GM18870 (cell line): Measurements from ENCODE around the gene SYT13.
"Not testable (repeated sequence)": the region's sequence is repeated elsewhere in the genome, so short reads cannot be mapped to it uniquely, and the experiment has no call there.

Source experiments
- ATAC-seq: cut with Tn5 transposase; IDR thresholded peaks from one replicate; pipeline ENCODE4 v1.9.1; 2021; ENCODE audit warnings: moderate library complexity; ENCODE audit not compliant: unreplicated experiment

The SYT13 gene

DNA sequence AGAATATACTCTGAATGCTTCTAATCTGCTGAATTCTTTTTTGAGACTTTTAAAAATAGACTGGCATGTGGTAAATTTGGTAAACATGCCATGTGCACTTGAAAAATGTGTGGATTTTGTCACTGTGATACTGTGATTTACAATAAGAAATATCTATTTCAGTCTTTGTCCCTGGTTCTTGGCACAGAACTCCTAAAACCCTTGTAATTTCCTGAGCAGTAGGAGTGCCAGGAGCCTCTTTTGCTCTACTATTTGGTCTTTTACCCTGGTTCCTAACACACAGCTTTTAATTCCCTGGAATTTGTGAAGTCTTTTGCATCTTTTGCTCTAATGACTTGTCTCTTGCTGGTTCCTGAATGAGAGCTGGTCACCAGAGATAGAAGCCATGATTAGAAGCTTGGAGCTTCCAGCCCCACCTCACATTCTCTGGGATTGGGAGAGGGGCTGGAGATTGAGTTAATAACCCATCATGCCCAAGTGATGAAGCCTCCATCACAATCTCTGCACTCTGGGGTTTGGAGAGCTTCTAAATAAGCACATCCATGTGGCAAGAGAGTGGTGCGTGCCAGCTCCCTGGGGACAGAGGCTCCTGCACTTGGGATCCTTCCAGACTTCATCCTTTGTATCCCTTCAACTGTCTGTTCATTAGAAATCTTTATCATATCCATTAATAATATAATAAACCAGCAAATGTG lies 27.2 kb upstream of the SYT13 start:
- no peak for ATAC-seq

DNA sequence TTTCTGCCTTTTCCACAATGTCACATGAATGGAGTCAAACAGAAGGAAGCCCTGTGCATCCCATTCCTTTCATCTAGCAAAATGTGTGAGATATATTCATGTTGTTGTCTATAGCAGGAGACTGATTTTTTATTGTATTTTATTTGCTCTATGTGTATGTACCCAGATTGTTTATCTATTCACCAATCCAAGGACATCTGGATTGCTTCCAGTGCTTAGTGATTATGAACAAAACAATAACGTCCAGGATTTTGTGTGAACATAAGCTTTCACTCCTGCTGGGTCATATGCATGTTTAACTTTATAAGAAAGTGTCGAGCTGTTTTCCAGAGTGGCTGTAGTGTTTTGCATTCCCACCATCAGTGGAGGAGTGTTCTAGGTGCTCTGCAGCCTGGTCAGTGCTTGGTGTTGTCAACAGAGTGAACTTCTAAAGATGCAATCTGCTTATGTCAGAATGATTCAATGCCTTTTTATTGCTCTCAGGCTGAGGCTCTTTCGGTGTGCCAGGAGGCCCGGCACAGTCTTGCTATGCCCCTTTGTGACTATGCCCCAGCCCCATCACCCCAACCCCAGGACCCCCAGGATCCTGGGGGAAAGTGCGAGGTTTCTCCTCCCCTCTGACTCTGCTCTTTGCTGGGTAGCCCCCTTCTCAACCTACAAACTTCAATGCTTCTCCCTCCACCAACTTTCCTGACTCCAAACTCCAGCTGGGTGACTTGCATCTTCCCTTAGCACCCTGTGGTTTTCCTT lies 19.9 kb upstream of the SYT13 start:
- ATAC-seq, result no peak

DNA sequence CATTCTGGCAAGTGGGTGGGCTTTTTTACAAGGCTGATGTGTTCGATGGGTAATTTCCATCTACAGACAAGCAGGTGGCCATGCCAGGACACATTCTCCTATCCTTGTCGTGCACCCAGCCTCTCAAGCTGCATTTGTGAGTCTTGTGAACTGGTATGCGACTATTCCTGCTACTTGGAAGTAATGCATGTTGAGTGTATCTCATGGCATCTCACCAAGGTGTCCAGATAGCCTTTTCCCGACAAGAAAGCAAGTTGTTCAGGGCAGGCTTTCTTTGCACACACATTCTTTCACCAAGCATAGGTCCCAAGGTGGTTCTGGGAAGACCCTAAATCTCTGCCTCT lies 18.8 kb upstream of the SYT13 start:
- ATAC-seq, result no peak

DNA sequence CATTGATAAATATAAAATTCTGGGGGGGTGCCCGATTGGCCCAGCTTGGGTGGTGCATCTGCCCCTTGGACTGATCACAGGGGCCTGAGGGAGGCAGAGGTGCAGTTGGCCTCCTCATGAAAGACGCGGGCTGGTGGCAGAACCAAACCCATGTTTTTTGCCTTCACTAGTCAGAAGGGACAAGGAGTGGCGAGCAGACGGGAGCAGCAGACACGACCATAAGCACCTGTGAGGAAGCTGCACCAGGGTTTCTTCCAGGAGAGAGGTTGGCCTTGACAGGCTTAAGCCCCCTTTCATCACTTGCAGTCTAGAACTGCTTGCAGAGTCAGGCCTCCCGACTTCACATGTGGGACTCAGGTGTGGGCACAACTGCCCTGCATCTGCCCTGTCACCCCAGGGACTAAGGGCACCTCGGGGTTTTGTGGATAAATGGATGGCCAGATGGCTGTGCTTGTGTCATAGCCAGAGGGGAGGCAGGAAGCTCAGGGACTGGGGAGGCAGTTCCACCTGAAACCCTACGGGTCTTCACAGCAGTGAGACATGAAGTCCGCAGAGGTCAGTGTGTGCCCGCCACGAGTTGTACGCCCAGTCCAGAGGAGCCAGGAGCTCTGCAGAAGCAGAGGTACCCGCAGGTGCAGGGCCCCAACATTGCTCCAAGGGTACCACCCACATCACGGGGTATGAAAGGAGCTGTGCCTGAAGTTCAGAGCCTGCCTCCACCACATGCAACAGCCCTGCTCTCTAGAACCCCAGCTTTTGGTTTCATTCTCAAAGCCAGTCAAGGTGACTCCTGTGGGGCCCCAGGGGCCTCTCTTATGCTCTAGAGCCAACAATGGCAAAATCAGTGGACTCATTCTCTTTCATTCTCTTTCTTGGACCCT lies 18.2 kb upstream of the SYT13 start:
- no peak for ATAC-seq

DNA sequence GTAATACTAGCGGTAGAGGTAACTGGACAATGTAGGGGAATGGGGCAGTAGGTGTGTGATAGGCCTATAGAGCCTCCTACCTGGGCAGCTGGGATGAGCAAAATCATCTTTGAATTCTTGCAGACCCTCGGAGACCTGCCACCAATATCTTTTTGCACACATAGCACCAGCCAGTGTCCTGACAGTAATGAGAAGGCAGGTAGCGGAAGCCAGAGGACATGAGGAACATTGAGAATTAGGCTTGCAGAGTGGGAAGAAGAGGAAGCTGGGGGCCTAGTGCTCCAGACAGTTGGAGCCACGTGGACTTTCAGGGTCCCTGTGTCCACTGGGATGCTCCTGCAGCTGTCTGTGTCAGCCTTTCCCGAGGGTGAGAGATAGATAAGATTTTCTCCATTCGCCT lies 17.2 kb upstream of the SYT13 start:
- no peak for ATAC-seq

DNA sequence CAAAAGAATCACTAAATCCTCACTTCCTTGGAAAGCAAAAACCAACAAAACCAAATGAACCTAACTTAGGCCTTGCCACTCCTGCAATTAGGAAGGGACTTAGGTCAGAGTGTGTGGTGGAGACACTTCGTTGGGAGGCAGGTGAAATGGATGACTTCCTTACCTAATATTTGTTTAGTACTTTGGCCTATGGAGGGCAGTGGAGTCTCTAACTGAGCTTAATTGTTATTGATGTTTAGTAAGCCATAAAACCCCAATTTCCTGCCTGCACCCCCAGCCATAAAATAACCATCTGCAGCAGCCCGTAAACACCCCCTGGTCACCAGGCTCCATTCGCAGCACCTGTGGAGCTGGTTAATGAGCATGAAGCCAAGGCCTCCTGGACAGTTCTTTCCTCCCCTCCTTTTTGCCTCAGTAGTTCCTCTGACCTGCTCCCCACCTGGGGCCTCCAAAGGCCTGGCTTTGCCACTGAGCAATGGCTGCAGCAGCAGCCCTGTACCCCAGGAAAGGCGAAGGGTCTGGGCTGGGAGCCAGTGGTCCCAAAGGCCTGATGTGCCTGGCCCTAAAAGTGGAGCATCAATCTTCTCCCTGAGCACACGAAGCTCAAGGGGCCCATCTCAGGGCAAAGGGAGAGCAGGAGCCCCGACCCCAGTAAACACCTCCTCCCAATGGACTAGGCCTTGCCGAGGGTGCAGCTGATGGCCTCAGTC lies 15.6 kb upstream of the SYT13 start:
- ATAC-seq, result no peak

DNA sequence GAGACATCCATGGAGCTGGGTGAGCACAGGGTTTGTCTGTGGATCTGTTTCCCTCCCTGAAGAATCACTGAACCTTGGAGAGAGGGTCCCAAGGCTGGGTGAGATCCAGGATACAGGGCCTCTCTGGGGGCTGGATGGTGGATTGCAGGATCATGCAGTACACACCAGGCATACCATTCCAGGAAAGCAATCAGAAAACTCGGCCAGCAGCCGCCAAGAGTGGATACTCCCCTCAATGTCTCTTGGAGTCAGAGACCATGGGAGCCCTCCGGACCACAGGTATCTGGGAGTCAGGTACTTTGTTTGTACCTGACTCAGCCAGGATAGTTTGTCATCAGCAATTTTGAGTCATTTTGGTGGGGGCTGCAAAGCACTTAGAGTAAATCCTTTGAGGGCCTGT lies 14.6 kb upstream of the SYT13 start:
- ATAC-seq, result no peak

DNA sequence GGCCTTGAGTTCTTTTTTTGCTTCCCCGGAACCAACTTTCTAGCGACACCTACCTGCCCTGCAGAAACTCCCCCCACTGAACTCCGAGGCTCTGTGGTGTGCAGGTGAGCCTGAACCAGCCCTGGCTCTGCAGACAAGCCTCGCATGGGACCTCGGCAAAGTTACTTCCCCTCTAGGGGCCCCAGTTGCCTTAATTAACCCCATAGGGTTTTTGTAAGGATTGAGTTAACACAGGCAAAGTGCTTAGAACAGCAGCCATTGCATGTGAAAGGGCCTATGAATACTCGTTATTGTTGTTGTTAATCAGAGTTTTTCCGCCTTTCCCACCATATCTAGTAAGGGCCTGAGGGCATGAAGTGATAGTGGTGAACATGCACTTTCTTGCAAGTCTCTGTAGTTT lies 12.6 kb upstream of the SYT13 start:
- no peak for ATAC-seq

DNA sequence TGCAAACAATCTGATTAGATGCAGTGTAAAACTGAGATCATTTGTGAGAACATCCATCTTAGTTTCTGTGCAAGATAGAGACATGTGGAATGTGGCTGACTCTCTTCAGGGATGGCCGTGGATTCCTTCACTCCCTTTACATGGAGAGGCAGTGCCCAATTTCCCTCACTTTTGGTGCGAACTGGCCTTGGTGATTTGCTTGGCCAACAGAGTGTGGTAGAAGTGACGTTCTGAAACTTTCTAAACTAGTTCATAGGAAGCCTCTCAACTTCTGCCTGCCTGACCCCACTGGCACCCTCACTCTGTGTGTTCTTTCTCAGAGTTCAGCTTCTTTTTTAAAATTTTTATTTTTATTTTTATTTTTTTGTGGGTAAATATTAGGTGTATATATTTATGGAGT lies 9.9 kb upstream of the SYT13 start:
- no peak for ATAC-seq

DNA sequence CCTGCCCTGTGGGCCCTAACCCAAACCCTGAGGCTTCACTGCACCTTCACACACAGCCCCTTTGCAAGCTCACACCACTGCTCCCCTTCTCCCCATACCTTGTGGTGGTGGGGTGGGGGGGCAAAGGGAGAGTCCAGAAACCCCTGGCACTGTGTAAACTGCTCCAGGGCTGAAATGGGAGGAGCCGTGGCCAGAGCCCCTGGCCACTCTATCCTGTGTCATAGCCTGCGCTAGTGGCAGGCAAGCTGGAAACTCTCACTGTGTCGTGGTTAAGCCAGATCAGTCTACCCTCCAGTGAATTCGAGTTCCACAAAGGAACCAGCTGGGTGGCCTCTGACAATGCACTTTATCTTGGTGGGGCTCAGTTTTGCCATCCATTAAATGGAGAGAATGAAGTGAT lies 8.4 kb upstream of the SYT13 start:
- no peak for ATAC-seq

DNA sequence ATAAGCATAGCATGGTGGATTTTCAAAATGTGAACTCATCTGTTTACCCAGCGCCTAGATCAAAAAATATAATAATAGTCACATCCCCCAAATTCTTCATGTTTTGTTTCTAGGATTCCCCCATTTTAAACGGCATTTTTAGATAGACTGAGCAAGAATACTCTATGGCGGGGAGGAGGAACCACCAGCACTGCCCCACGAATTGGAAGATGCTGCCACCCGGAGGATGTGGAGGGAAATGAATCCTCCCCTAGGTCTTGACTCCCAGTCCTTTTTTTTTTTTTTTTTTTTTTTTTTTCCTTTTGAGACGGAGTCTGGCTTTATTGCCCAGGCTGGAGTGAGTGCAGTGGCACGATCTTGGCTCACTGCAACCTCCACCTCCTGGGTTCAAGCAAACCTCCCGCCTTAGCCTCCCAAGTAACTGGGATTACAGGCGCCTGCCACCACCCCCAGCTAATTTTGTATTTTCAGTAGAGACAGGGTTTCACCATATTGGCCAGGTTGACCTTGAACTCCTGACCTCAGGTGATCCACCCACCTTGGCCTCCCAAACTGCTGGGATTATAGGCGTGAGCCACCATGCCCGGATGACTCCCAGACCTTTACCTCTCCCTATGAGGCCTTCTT lies 7.5 kb upstream of the SYT13 start:
- not testable (repeated sequence) for ATAC-seq

DNA sequence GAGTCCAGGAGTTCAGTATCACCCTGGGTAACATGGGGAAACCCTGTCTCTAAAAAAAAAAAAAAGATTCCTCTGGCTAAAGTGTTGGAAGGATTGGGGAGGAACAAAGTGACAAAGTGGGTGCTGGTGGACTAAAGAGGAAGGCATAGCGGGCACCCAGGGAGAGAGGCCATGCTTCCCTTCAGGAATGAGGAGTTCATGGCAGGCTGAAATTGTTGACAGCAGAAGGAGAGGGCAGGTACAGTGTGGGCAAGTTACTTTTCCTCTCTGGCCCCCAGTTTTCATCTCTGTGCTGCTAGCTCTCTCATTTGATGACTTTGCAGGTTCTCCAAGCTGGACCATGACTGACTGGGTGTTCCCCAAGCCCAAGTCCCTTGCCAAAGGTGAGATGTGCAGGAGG lies 4.4 kb upstream of the SYT13 start:
- ATAC-seq, result no peak

DNA sequence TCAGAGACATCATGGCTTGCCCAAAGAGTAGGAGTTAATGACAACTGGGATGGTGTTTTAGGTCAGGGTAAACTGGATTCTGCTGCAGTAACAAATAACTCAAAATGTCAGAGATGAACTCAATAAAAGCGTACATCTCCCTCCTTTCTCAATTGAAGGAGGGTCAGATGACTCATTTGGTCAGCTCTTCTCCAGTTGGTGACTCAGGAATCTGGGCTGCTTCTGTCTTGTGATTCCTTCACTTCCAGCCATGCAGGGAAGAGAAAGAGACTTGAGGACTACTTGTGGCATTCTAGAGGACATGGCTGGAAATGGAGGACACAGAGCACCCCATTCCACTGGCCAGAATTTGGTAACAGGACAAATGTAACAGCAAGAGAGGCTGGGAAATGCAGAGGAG lies 3.2 kb upstream of the SYT13 start:
- ATAC-seq, result no peak

DNA sequence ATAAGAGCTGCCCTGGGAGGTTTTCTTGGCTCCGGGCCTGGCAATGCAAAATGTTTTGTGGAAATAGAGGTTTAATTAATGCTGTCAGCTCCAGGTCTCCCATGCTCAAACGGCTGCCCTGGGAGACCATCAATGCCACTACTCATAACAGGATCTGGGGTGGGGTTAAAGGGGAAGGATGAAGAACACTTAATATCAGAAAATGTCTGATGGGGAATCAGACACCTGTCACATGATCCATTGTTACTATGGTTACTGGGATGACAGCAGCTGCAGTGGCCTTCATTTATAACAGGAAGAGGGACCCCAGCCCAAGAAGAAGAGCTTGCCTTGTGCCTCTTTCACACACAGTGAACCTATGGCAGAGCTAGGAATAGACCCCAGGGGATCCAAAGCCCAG lies 2.2 kb upstream of the SYT13 start:
- ATAC-seq, result no peak

DNA sequence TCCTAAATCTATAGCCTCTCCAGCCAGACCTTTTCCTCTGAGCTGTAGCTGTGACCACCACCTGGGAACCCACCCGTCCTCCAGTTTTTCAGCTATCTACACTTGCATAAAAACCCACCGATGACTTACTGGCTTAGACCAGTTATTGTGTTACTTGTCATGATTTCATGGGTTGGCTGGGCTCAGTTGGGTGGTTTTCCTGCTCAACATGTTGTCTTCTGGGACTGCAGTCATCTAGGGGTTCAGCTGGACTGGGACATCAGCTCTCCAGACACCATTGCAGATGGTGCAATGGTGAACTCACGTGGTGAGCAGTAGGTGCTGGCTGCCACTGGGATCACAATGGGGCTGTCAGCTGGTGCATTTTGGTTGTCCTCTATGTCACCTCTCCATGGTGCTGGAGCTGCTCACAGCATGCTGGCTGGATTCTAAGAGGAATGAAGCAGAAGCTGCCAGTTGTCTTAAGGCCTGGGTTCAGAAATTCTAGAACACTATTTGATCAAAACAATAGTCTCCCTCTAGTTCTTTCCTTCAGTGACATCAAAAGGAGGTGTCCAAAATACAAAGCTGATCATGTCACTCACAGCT lies 1.3 kb upstream of the SYT13 start:
- ATAC-seq, result no peak

DNA sequence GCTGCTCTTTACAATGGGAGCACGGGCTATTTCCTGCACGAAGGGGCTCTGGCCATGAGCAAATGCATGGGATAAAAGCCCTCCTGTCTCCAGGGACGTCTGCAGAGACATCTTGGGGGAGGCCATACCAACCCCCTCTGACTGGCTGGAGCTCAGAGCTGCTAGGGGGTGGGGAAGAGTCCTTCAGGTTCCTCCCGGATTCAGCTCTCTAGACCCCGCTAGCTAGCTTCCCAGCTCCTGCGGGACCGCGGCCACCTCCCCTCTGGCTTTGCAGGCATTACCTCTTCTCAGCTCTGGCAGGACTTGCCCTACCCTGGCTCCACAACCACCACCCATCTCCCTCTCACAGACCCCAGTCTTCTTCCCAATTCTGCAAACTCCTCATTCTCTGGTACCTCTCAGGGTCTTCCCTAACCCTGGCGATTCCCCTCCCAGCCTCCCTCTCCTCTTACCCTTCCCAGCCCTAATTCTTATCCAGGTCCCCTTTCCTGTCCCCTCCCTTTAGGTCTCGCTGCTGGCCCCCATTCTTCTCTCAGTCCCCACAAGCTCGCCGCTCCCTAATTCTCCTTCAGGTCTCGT lies 802 bp downstream of the SYT13 start:
- ATAC-seq, result no peak

DNA sequence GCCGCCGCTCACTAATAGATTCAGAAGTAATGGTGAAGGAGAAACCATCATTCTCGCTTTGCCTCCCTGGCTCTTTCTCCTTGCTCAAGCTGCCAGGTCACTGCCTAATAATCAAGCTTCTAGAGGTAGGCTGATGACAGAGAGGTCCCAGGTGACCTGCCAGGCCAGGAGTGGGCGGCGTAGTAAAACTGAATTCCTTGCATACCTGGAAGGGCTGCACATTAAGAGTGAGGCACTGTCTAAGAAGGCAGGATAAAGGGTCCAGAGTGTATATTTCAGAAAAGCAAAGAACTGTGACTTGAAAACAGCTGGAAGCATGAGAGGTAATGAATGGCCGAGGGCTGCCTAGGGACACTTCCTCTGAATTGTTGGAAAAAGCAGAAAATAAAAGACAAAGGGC lies 4.1 kb downstream of the SYT13 start:
- ATAC-seq, result no peak

DNA sequence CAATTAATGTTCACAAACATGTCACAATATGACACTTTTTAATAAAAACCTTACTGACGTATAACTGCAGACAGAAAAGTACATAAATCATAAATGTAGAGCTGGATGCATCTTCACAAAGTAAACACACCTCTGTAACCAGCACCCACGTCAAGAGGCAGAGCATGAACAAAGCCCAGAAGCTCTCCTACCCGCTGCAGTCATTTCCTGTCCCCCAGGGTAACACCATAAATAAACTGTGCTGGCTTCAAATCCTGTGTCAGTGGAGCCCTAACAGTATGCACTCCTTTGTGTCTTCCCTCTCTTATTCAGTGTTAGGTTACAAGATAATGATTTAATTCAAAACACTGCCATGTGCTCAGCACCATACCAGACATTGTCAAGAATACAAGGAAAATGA lies 5.7 kb downstream of the SYT13 start:
- no peak for ATAC-seq

DNA sequence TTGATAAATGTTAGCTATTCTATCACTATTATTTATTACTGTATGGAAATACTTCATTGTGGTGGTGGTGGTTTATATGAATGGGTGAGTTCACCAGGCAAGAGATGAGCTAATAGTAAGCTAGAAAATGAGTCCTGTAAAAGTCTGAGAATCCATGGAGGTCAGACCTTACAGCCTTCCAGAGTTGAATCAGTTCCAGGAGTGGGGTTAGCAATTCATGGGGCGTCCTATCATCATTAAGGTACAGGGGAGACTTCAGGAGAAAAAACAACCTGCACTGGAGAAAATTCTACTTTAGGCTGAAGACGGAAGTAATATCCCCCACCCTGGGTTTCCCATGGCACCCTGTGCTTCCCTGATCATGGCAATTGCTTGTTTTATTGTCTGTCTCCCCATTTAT lies 6.5 kb downstream of the SYT13 start:
- no peak for ATAC-seq

DNA sequence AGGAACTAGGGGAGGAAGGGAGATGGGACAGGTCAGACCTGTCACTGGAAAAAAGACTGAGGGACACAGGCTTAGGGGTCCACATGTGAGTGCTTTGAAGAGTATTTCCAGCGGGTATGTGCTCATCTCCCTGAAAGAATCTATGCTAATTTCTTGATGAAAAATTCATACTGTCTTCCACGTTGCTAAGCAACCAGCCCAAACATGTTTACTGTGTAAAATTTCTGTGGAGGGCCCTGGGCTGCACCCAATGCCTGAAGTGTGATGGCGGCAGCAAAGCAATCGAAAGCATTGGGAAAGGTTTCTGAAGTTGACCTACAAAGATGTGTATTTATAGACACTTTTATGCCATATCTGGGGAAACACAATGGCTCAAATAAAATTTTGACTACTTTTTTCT lies 7.4 kb downstream of the SYT13 start:
- ATAC-seq, result no peak
